ENCODE measurements around the gene PSAT1.
A peak's percentile ranks its signal among the peaks of the same experiment; 100 is the strongest.

The PSAT1 gene

DNA sequence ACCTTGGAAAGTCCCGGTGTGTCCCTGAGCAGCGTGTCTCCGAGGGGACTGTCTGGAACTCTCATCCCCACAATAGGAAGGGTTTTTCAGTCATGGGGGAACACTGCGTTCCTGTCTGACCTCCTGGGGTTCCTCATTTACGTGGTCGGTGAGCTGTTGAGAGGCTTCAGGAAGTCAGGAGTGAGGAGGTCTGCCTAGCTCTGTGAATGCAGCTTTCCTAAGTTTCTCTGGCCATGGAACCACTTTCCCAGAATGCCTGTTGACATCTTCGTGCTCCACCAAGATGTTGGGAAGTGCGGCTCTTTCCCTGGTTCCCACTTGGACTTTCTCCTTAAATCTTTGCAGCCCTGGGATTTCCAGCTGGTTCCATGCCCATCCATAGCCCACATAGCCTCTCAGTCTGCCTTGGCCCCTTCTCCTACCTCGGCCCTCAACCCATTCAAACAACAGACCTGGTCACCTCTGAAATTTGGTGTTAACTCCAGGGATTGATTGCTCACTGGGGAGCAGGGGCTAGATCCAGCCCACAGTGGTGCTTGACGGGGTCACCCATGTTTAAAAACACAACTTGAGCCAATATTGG, 27.2 kb downstream of the PSAT1 start:
- Histone ChIP-seq H3K9ac (ENCODE audit: low read length) (no peak overlapping the region), H3K4me2 (ENCODE audit: low read length) (no peak overlapping the region), H3K79me2 (ENCODE audit: control insufficient read depth, insufficient read depth, low read length, poor library complexity) (no peaks in the 10 kb centered on the region), H2BK5ac (ENCODE audit: low read depth, low read length, poor library complexity) (no peak overlapping the region), H4K8ac (ENCODE audit: low read depth, low read length) (no peak overlapping the region), H3K4ac (ENCODE audit: low read depth, low read length) (no peak overlapping the region), H3K27ac (ENCODE audit: low read depth, low read length) (no peak overlapping the region), H3K4me3 (ENCODE audit: low read depth, low read length) (no peak overlapping the region), H3K14ac (ENCODE audit: low read length) (no peak overlapping the region), H3K23ac (ENCODE audit: low read length) (no peak overlapping the region), H3K4me1 (ENCODE audit: control insufficient read depth in 1 of 2, insufficient read depth in 2 of 2, low read length in 2 of 2) (peaks cover 0 to 2% of the 10 kb centered on the region in 2 experiments), H4K12ac (ENCODE audit: low read depth, low read length) (no peak overlapping the region), H4K91ac (ENCODE audit: low read depth, low read length) (no peak overlapping the region), H2AK5ac (ENCODE audit: low read length) (no peak overlapping the region), H3K9me3 (ENCODE audit: insufficient read depth, low read depth, low read length) (peaks cover 2% of the 10 kb centered on the region), H3K36me3 (ENCODE audit: control insufficient read depth in 1 of 2, insufficient read depth in 2 of 2, low read length in 2 of 2) (peaks cover 5 to 6% of the 10 kb centered on the region in 2 experiments), H2BK12ac (ENCODE audit: low read length) (no peak overlapping the region), H3K18ac (ENCODE audit: low read length) (no peak overlapping the region), H2BK120ac (ENCODE audit: insufficient read depth, low read length, poor library complexity) (no peak overlapping the region), H3K27me3 (ENCODE audit: insufficient read depth, low read length) (no peaks in the 10 kb centered on the region), H3K79me1 (ENCODE audit: low read length) (no peaks in the 10 kb centered on the region), H2AFZ (ENCODE audit: insufficient read depth, low read length, poor library complexity) (no peak overlapping the region)
- no peak for DNase-seq
- WGBS (ENCODE audit: extremely low coverage, insufficient coverage, insufficient read length) = no CpG with 5 or more reads among the region's 10 CpGs

DNA sequence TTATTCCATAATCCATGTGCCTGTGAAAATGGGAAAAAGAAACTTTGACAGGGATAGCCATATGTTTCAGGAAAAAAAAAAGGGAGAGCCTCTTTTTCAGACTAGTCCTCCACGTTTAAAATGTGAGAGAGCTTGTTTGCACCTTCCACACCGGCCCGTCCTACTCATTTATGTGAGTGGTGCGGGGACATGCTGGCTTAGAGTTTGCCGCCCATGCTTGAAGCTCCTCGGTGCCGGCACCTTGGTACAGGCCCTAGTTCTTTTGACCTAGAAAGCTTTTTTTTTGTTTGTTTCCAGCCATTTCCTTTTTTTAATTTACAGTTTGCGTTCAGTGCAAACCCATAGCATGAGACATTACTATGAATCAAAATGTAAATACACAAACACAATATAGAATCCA, 27.8 kb downstream of the PSAT1 start:
- Histone ChIP-seq H3K14ac (ENCODE audit: low read length) (no peak overlapping the region), H2BK5ac (ENCODE audit: low read depth, low read length, poor library complexity) (no peak overlapping the region), H4K12ac (ENCODE audit: low read depth, low read length) (no peak overlapping the region), H3K79me2 (ENCODE audit: control insufficient read depth, insufficient read depth, low read length, poor library complexity) (no peaks in the 10 kb centered on the region), H2AK5ac (ENCODE audit: low read length) (no peak overlapping the region), H3K18ac (ENCODE audit: low read length) (no peak overlapping the region), H2BK120ac (ENCODE audit: insufficient read depth, low read length, poor library complexity) (no peak overlapping the region), H3K4me1 (ENCODE audit: control insufficient read depth in 1 of 2, insufficient read depth in 2 of 2, low read length in 2 of 2) (peaks cover 0 to 2% of the 10 kb centered on the region in 2 experiments), H3K27me3 (ENCODE audit: insufficient read depth, low read length) (no peaks in the 10 kb centered on the region), H3K36me3 (ENCODE audit: control insufficient read depth in 1 of 2, insufficient read depth in 2 of 2, low read length in 2 of 2) (peaks cover under 1 to 4% of the 10 kb centered on the region in 2 experiments), H4K91ac (ENCODE audit: low read depth, low read length) (no peak overlapping the region), H3K4me2 (ENCODE audit: low read length) (no peak overlapping the region), H3K9me3 (ENCODE audit: insufficient read depth, low read depth, low read length) (no peaks in the 10 kb centered on the region), H3K79me1 (ENCODE audit: low read length) (no peaks in the 10 kb centered on the region), H4K8ac (ENCODE audit: low read depth, low read length) (no peak overlapping the region), H3K23ac (ENCODE audit: low read length) (no peak overlapping the region), H3K9ac (ENCODE audit: low read length) (no peak overlapping the region), H2BK12ac (ENCODE audit: low read length) (no peak overlapping the region), H3K4ac (ENCODE audit: low read depth, low read length) (no peak overlapping the region), H2AFZ (ENCODE audit: insufficient read depth, low read length, poor library complexity) (no peak overlapping the region), H3K27ac (ENCODE audit: low read depth, low read length) (no peak overlapping the region), H3K4me3 (ENCODE audit: low read depth, low read length) (no peak overlapping the region)
- WGBS (ENCODE audit: extremely low coverage, insufficient coverage, insufficient read length) = no CpG with 5 or more reads among the region's 8 CpGs
- DNase-seq = no peak

DNA sequence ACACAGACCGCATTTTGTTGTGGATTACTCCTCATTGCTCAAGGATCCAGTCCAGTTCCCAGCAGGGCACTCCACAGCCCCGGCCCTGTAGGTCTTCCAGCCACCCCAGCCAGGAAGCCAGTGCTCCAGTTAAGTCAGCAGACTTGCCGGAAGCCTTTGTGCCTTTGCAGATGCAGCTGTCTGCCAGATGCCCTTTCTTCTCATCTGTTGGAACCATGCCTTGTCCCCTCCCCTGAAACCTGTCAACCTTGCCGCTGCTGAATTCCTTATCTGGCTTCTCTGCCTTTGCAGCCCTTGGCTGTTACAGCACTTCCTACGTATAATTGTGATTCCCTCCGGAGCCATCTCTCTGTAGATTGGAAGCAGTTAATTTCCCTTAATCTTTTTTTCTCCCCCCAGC, 28.4 kb downstream of the PSAT1 start:
- no peak overlapping the region for H3K9ac ChIP-seq (ENCODE audit: low read length)
- WGBS (ENCODE audit: extremely low coverage, insufficient coverage, insufficient read length) = no CpG with 5 or more reads among the region's 6 CpGs
- no peak overlapping the region for H4K91ac ChIP-seq (ENCODE audit: low read depth, low read length)
- H4K8ac ChIP-seq (ENCODE audit: low read depth, low read length) = no peak overlapping the region
- H3K23ac ChIP-seq (ENCODE audit: low read length) = no peak overlapping the region
- no peak overlapping the region for H3K27ac ChIP-seq (ENCODE audit: low read depth, low read length)
- no peak overlapping the region for H2AK5ac ChIP-seq (ENCODE audit: low read length)
- H4K12ac ChIP-seq (ENCODE audit: low read depth, low read length) = no peak overlapping the region
- H3K4ac ChIP-seq (ENCODE audit: low read depth, low read length) = no peak overlapping the region
- no peak overlapping the region for H3K18ac ChIP-seq (ENCODE audit: low read length)
- no peaks in the 10 kb centered on the region for H3K79me1 ChIP-seq (ENCODE audit: low read length)
- no peaks in the 10 kb centered on the region for H3K9me3 ChIP-seq (ENCODE audit: insufficient read depth, low read depth, low read length)
- H3K36me3 ChIP-seq (ENCODE audit: control insufficient read depth in 1 of 2, insufficient read depth in 2 of 2, low read length in 2 of 2) = peaks cover 0 to 4% of the 10 kb centered on the region in 2 experiments
- H2BK5ac ChIP-seq (ENCODE audit: low read depth, low read length, poor library complexity) = no peak overlapping the region
- peaks cover 0 to 2% of the 10 kb centered on the region in 2 experiments for H3K4me1 ChIP-seq (ENCODE audit: control insufficient read depth in 1 of 2, insufficient read depth in 2 of 2, low read length in 2 of 2)
- H3K14ac ChIP-seq (ENCODE audit: low read length) = no peak overlapping the region
- H3K4me2 ChIP-seq (ENCODE audit: low read length) = no peak overlapping the region
- H2AFZ ChIP-seq (ENCODE audit: insufficient read depth, low read length, poor library complexity) = no peak overlapping the region
- DNase-seq = no peak
- no peaks in the 10 kb centered on the region for H3K27me3 ChIP-seq (ENCODE audit: insufficient read depth, low read length)
- H2BK12ac ChIP-seq (ENCODE audit: low read length) = no peak overlapping the region
- no peaks in the 10 kb centered on the region for H3K79me2 ChIP-seq (ENCODE audit: control insufficient read depth, insufficient read depth, low read length, poor library complexity)
- H3K4me3 ChIP-seq (ENCODE audit: low read depth, low read length) = no peak overlapping the region
- no peak overlapping the region for H2BK120ac ChIP-seq (ENCODE audit: insufficient read depth, low read length, poor library complexity)

DNA sequence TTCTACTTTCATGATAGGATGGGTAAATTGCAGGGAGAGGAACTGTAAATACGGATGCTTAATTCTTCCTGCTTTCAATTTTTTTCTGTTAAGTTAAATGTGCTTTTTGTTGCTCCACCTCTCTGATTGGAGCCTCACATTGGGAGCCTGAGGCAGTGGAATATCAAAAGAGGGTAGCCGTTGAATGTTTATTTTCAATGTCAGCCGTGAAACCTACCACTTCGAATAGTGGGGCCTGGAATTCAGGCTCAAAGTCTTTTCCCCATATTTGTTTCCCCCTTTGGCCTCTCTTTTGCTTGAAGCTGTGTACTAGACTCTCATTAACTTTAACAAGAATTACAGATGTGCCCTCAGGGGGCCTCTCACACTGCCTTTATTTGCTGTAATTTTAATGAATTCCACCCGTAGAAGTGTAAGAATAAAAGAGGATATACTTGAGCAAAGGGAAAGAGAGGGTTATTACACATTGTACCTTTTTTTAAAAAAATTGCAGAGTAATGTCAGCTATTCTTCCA, 29.0 kb downstream of the PSAT1 start:
- Histone ChIP-seq H3K9ac (ENCODE audit: low read length) (no peak overlapping the region), H4K12ac (ENCODE audit: low read depth, low read length) (no peak overlapping the region), H3K27me3 (ENCODE audit: insufficient read depth, low read length) (no peaks in the 10 kb centered on the region), H3K4me3 (ENCODE audit: low read depth, low read length) (no peak overlapping the region), H3K4me1 (ENCODE audit: control insufficient read depth in 1 of 2, insufficient read depth in 2 of 2, low read length in 2 of 2) (peaks cover 0 to 2% of the 10 kb centered on the region in 2 experiments), H2AK5ac (ENCODE audit: low read length) (no peak overlapping the region), H4K91ac (ENCODE audit: low read depth, low read length) (no peak overlapping the region), H2BK5ac (ENCODE audit: low read depth, low read length, poor library complexity) (no peak overlapping the region), H2BK120ac (ENCODE audit: insufficient read depth, low read length, poor library complexity) (no peak overlapping the region), H3K4me2 (ENCODE audit: low read length) (peak overlapping the region; percentile 14), H3K79me1 (ENCODE audit: low read length) (no peaks in the 10 kb centered on the region), H4K8ac (ENCODE audit: low read depth, low read length) (no peak overlapping the region), H3K18ac (ENCODE audit: low read length) (no peak overlapping the region), H3K79me2 (ENCODE audit: control insufficient read depth, insufficient read depth, low read length, poor library complexity) (no peaks in the 10 kb centered on the region), H3K27ac (ENCODE audit: low read depth, low read length) (no peak overlapping the region), H3K23ac (ENCODE audit: low read length) (no peak overlapping the region), H3K14ac (ENCODE audit: low read length) (no peak overlapping the region), H3K4ac (ENCODE audit: low read depth, low read length) (no peak overlapping the region), H2AFZ (ENCODE audit: insufficient read depth, low read length, poor library complexity) (no peak overlapping the region), H3K36me3 (ENCODE audit: control insufficient read depth in 1 of 2, insufficient read depth in 2 of 2, low read length in 2 of 2) (peaks cover 0 to 4% of the 10 kb centered on the region in 2 experiments), H3K9me3 (ENCODE audit: insufficient read depth, low read depth, low read length) (no peaks in the 10 kb centered on the region), H2BK12ac (ENCODE audit: low read length) (no peak overlapping the region)
- no CpG with 5 or more reads among the region's 5 CpGs for WGBS (ENCODE audit: extremely low coverage, insufficient coverage, insufficient read length)
- DNase-seq = no peak
